ENCODE data around the gene TBC1D3B.

DNA sequence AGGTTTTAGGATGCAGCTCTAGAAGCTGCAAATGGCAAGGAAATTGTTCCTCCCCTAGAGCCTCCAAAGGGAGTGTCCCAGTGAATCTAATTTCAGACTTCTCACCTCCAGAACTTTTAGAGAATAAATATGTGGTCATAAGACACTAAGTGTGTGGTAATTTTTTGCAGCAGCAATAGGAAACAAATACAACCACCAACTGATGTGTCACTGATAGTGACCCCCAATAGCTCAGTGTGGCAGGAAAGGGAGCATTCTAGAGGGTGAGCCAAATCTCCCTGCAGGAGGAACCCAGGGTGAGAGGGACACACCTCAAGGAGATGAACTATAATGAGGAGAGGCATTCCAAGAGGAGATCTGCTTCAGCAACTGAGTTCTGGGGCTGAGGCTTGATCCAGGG is 38.5 kb upstream of the TBC1D3B start:
- TF ChIP-seq, protein P1, sequence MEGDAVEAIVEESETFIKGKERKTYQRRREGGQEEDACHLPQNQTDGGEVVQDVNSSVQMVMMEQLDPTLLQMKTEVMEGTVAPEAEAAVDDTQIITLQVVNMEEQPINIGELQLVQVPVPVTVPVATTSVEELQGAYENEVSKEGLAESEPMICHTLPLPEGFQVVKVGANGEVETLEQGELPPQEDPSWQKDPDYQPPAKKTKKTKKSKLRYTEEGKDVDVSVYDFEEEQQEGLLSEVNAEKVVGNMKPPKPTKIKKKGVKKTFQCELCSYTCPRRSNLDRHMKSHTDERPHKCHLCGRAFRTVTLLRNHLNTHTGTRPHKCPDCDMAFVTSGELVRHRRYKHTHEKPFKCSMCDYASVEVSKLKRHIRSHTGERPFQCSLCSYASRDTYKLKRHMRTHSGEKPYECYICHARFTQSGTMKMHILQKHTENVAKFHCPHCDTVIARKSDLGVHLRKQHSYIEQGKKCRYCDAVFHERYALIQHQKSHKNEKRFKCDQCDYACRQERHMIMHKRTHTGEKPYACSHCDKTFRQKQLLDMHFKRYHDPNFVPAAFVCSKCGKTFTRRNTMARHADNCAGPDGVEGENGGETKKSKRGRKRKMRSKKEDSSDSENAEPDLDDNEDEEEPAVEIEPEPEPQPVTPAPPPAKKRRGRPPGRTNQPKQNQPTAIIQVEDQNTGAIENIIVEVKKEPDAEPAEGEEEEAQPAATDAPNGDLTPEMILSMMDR (IDR thresholded peaks at IDR 0.05; ENCODE audit: extremely low read depth in 1 of 2, insufficient read depth in 1 of 2, low read depth in 1 of 2, low read length in 2 of 2) = no peak
- TF ChIP-seq POLR2A (IDR thresholded peaks at IDR 0.05; ENCODE audit: low read depth, low read length) = no peak
- no peak for TF ChIP-seq EZH2 (IDR thresholded peaks at IDR 0.05; ENCODE audit: borderline replicate concordance, low read depth, low read length, severe bottlenecking)
- TF ChIP-seq POLR2AphosphoS5 (IDR thresholded peaks at IDR 0.05; ENCODE audit: insufficient read depth, low read depth, low read length) = no peak
- no peak for TF ChIP-seq MYC (IDR thresholded peaks at IDR 0.05; ENCODE audit: low read depth, low read length)
- TF ChIP-seq FOS (IDR thresholded peaks at IDR 0.05; ENCODE audit: borderline replicate concordance, insufficient read depth, low read length) = no peak
- no peak for TF ChIP-seq GATA2 (IDR thresholded peaks at IDR 0.05; ENCODE audit: insufficient read depth, insufficient read length, low read depth, low read length)
- TF ChIP-seq JUN (IDR thresholded peaks at IDR 0.05; ENCODE audit: borderline replicate concordance, insufficient read depth, insufficient read length, low read depth) = no peak
- TF ChIP-seq, protein P2, sequence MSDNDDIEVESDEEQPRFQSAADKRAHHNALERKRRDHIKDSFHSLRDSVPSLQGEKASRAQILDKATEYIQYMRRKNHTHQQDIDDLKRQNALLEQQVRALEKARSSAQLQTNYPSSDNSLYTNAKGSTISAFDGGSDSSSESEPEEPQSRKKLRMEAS (IDR thresholded peaks at IDR 0.05; ENCODE audit: insufficient read depth, insufficient read length) = no peak

Data from endothelial cell of umbilical vein (primary cell).